ENCODE measurements around the gene KATNA1. TPM values are rescaled to one million over a fixed set of nuclear protein-coding genes. Genes with fewer than 3 reads are reported as not detected.

The KATNA1 gene
- total and polyA plus RNA-seq, 4 donors: 10.5 to 28.1 (median 12.4) TPM

DNA sequence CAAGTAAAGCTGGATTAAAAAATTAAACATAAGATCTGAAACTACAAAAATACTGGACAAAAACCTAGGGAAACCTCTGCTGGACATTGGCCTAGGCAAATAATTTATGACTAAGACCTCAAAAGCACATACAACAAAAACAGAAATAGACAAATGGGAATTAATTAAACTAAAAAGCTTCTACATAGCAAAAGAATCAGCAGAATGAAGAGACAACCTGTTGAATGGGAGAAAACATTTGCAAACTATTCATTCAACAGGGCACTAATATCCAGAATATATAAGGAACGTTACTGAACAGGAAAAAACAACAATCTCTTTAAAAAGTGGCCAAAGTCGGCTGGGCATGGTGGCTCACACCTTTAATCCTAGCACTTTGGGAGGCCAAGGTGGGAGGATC lies 89.1 kb downstream of the KATNA1 start:
- no peak for ATAC-seq (ENCODE audit: insufficient read depth, low FRiP score)
- no peaks in the 10 kb centered on the region for H3K36me3 ChIP-seq (ENCODE audit: control insufficient read depth in 4 of 4, insufficient read depth in 4 of 4, low read length in 4 of 4)
- WGBS, 2 donors: 75 to 83% methylated on average over 2 of the region's 2 CpGs
- TF ChIP-seq, protein P1, sequence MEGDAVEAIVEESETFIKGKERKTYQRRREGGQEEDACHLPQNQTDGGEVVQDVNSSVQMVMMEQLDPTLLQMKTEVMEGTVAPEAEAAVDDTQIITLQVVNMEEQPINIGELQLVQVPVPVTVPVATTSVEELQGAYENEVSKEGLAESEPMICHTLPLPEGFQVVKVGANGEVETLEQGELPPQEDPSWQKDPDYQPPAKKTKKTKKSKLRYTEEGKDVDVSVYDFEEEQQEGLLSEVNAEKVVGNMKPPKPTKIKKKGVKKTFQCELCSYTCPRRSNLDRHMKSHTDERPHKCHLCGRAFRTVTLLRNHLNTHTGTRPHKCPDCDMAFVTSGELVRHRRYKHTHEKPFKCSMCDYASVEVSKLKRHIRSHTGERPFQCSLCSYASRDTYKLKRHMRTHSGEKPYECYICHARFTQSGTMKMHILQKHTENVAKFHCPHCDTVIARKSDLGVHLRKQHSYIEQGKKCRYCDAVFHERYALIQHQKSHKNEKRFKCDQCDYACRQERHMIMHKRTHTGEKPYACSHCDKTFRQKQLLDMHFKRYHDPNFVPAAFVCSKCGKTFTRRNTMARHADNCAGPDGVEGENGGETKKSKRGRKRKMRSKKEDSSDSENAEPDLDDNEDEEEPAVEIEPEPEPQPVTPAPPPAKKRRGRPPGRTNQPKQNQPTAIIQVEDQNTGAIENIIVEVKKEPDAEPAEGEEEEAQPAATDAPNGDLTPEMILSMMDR (IDR thresholded peaks at IDR 0.05; ENCODE audit: control extremely low read depth, extremely low read depth): no peak
- no peaks in the 10 kb centered on the region for H3K9me3 ChIP-seq (ENCODE audit: control insufficient read depth in 4 of 4, insufficient read depth in 3 of 4, low read length in 3 of 4)
- no peak overlapping the region for H3K9ac ChIP-seq (ENCODE audit: insufficient read depth in 1 of 2, low read length in 2 of 2)
- no peak overlapping the region for H3K27ac ChIP-seq (ENCODE audit: low read depth in 1 of 2, low read length in 1 of 2)
- peaks cover 0 to 19% (median 3%) of the 10 kb centered on the region in 3 donors for H3K27me3 ChIP-seq (ENCODE audit: control insufficient read depth in 3 of 3, insufficient read depth in 3 of 3, low read length in 2 of 3)
- H3K4me3 ChIP-seq: no peak overlapping the region
- no peaks in the 10 kb centered on the region for H3K4me1 ChIP-seq (ENCODE audit: control insufficient read depth in 5 of 5, insufficient read depth in 5 of 5, low read length in 5 of 5)
- DNase-seq: no peak

DNA sequence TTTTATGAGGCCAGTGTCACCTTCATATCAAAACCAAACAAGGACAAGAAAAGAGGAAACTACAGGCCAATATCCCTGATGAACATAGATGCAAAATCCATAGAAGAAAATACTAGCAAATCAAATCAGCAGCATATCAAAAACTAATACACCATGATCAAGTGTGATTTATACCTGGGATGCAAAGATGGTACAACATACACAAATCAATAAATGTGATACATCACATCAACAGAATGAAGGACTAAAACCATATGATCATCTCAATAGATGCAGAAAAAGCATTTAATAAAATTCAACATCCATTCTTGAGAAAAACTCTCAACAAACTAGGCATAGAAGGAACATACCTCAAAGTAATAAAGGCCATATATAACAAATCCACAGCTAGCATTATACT lies 90.5 kb downstream of the KATNA1 start:
- no peak overlapping the region for H3K4me3 ChIP-seq
- no peak overlapping the region for H3K27ac ChIP-seq (ENCODE audit: low read depth in 1 of 2, low read length in 1 of 2)
- no peaks in the 10 kb centered on the region for H3K9me3 ChIP-seq (ENCODE audit: control insufficient read depth in 4 of 4, insufficient read depth in 3 of 4, low read length in 3 of 4)
- H3K36me3 ChIP-seq (ENCODE audit: control insufficient read depth in 4 of 4, insufficient read depth in 4 of 4, low read length in 4 of 4): no peaks in the 10 kb centered on the region
- no peak for ATAC-seq (ENCODE audit: insufficient read depth, low FRiP score)
- no peaks in the 10 kb centered on the region for H3K4me1 ChIP-seq (ENCODE audit: control insufficient read depth in 5 of 5, insufficient read depth in 5 of 5, low read length in 5 of 5)
- no peak overlapping the region for H3K9ac ChIP-seq (ENCODE audit: insufficient read depth in 1 of 2, low read length in 2 of 2)
- DNase-seq: no peak
- peaks cover 0 to 19% (median 3%) of the 10 kb centered on the region in 3 donors for H3K27me3 ChIP-seq (ENCODE audit: control insufficient read depth in 3 of 3, insufficient read depth in 3 of 3, low read length in 2 of 3)
- TF ChIP-seq, protein P1 (IDR thresholded peaks at IDR 0.05; ENCODE audit: control extremely low read depth, extremely low read depth): no peak

DNA sequence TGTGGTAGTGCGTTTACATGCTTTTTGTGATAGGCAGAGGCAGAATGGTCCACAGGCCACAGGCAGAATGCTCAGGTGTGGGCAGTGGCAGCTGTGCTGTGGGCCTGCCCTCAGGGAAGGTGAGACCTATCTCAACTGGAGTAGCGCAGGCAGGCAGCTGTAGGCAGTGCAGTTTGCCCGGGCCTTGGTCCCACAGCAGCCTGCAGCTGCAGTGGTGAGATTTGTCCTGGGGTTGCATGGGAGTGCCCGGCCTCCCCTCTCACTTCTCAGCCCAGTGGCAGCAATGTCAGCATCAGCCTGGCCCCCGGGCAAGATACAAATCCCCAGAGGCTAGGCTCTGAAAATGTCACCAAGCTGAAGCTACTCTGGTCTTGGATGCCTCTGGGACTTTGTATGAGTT lies 96.6 kb downstream of the KATNA1 start:
- TF ChIP-seq, protein P1 (IDR thresholded peaks at IDR 0.05; ENCODE audit: control extremely low read depth, extremely low read depth): no peak
- ATAC-seq (ENCODE audit: insufficient read depth, low FRiP score) (no peak), DNase-seq (no peak)
- Histone ChIP-seq H3K9me3 (ENCODE audit: control insufficient read depth in 4 of 4, insufficient read depth in 3 of 4, low read length in 3 of 4) (no peaks in the 10 kb centered on the region), H3K9ac (ENCODE audit: insufficient read depth in 1 of 2, low read length in 2 of 2) (no peak overlapping the region), H3K36me3 (ENCODE audit: control insufficient read depth in 4 of 4, insufficient read depth in 4 of 4, low read length in 4 of 4) (no peaks in the 10 kb centered on the region), H3K27me3 (ENCODE audit: control insufficient read depth in 3 of 3, insufficient read depth in 3 of 3, low read length in 2 of 3) (peaks cover 0 to 4% (median 0%) of the 10 kb centered on the region in 3 donors), H3K27ac (ENCODE audit: low read depth in 1 of 2, low read length in 1 of 2) (no peak overlapping the region), H3K4me1 (ENCODE audit: control insufficient read depth in 5 of 5, insufficient read depth in 5 of 5, low read length in 5 of 5) (no peaks in the 10 kb centered on the region), H3K4me3 (no peak overlapping the region)
- WGBS, 2 donors: 77 to 83% methylated on average over 5 of the region's 5 CpGs

Measured in lung (tissue), 12 donors.